ENCODE measurements around the gene ALKBH1. TPM values are rescaled to one million over a fixed set of nuclear protein-coding genes. Genes with fewer than 3 reads are reported as not detected.

Gene ALKBH1
- total and polyA plus RNA-seq, 2 donors (not counting 1 experiment from before 2014, with no cell fraction given): 8.8 to 21.8 TPM

- Histone ChIP-seq H3K4me2 (replicated peaks; ENCODE audit: low read depth, low read length, poor library complexity, severe bottlenecking) (peak overlapping the region; percentile 85), H3K27ac (ENCODE audit: low read length in 2 of 2) (no peak overlapping the region), H3K27me3 (replicated peaks in 1 of 4; ENCODE audit: control extremely low read depth in 1 of 4, control insufficient read depth in 3 of 4, insufficient read depth in 4 of 4, low read length in 3 of 4) (no peaks in the 10 kb centered on the region), H3K9me3 (ENCODE audit: control extremely low read depth in 1 of 3, control insufficient read depth in 2 of 3, insufficient read depth in 1 of 3, low read length in 2 of 3) (no peaks in the 10 kb centered on the region), H3K79me2 (ENCODE audit: control insufficient read depth, insufficient read depth, low read length) (peaks cover 91% of the 10 kb centered on the region), H3K36me3 (replicated peaks in 1 of 2; ENCODE audit: control extremely low read depth in 1 of 2, control insufficient read depth in 1 of 2, extremely low read depth in 1 of 2, insufficient read depth in 2 of 2, low read length in 1 of 2) (peaks cover 7 to 26% of the 10 kb centered on the region in 2 experiments), H4K20me1 (ENCODE audit: control insufficient read depth, insufficient read depth, low read length, poor library complexity, severe bottlenecking) (peaks cover 8% of the 10 kb centered on the region), H3K4me1 (ENCODE audit: control insufficient read depth in 2 of 2, insufficient read depth in 2 of 2, low read length in 2 of 2) (peaks cover 22 to 32% of the 10 kb centered on the region in 2 donors), H3K9ac (ENCODE audit: low read length) (no peak overlapping the region), H3K4me3 (ENCODE audit: control extremely low read depth in 1 of 5, extremely low read depth in 1 of 5, insufficient read depth in 1 of 5, low read depth in 2 of 5, low read length in 4 of 5) (peak overlapping the region in 1 of 5 experiments; percentile 93), H2AFZ (ENCODE audit: insufficient read depth, low read depth, low read length, poor library complexity, severe bottlenecking) (no peak overlapping the region)
- POLR2A ChIA-PET: interaction anchor here (0.5 kb wide), 1 partner anchor 402 kb away, joined by 5 read pairs; no protein-coding TSS in a partner anchor
- no peaks in the 10 kb centered on the region for H3K9me3 Mint-ChIP-seq (ENCODE audit: insufficient read depth)
- H3K27ac Mint-ChIP-seq: no peak overlapping the region
- no peaks in the 10 kb centered on the region for H3K27me3 Mint-ChIP-seq
- 91% methylated on average over 1 of the region's 3 CpGs for WGBS (ENCODE audit: insufficient coverage)
- H3K4me1 Mint-ChIP-seq: peaks cover 37% of the 10 kb centered on the region
- intact Hi-C loops (cut with micrococcal nuclease): loop anchor here (5.0 kb wide), 2 partner anchors 117 to 587 kb away; no protein-coding TSS in a partner anchor
- peak overlapping the region; percentile 94 for H3K4me3 Mint-ChIP-seq
- ATAC-seq (ENCODE audit: low read depth) (no peak), DNase-seq (no peak)
- TF ChIP-seq CTCF (IDR thresholded peaks at IDR 0.05) (no peak), EZH2 (IDR thresholded peaks at IDR 0.05; ENCODE audit: borderline replicate concordance, insufficient read depth, low read depth, low read length, poor library complexity, severe bottlenecking) (no peak)
- CTCF ChIA-PET: interaction anchor here (1.6 kb wide), 1 partner anchor 15 kb away, joined by 5 read pairs; no protein-coding TSS in a partner anchor
Observed at GRCh38 chr14:77709412-77709811, 1.6 kb upstream of the ALKBH1 start.

GRCh38 chr14:77708749-77709148 is 926 bp upstream of the ALKBH1 start:
- Histone ChIP-seq H3K4me1 (ENCODE audit: control insufficient read depth in 2 of 2, insufficient read depth in 2 of 2, low read length in 2 of 2) (peaks cover 22 to 32% of the 10 kb centered on the region in 2 donors), H3K79me2 (ENCODE audit: control insufficient read depth, insufficient read depth, low read length) (peaks cover 91% of the 10 kb centered on the region), H3K27me3 (replicated peaks in 1 of 4; ENCODE audit: control extremely low read depth in 1 of 4, control insufficient read depth in 3 of 4, insufficient read depth in 4 of 4, low read length in 3 of 4) (no peaks in the 10 kb centered on the region), H3K4me2 (replicated peaks; ENCODE audit: low read depth, low read length, poor library complexity, severe bottlenecking) (peak overlapping the region; percentile 85), H3K9ac (ENCODE audit: low read length) (peak overlapping the region; percentile 93), H3K9me3 (ENCODE audit: control extremely low read depth in 1 of 3, control insufficient read depth in 2 of 3, insufficient read depth in 1 of 3, low read length in 2 of 3) (no peaks in the 10 kb centered on the region), H3K27ac (ENCODE audit: low read length in 2 of 2) (peak overlapping the region in 1 of 2 donors; percentile 75), H2AFZ (ENCODE audit: insufficient read depth, low read depth, low read length, poor library complexity, severe bottlenecking) (peak overlapping the region; percentile 97), H3K4me3 (ENCODE audit: control extremely low read depth in 1 of 5, extremely low read depth in 1 of 5, insufficient read depth in 1 of 5, low read depth in 2 of 5, low read length in 4 of 5) (peak overlapping the region; percentile 82 to 98 (median 92)), H4K20me1 (ENCODE audit: control insufficient read depth, insufficient read depth, low read length, poor library complexity, severe bottlenecking) (peaks cover 10% of the 10 kb centered on the region), H3K36me3 (replicated peaks in 1 of 2; ENCODE audit: control extremely low read depth in 1 of 2, control insufficient read depth in 1 of 2, extremely low read depth in 1 of 2, insufficient read depth in 2 of 2, low read length in 1 of 2) (peaks cover 7 to 32% of the 10 kb centered on the region in 2 experiments)
- no peak for ATAC-seq (ENCODE audit: low read depth)
- intact Hi-C loops (cut with micrococcal nuclease): loop anchor here (1.0 to 5.0 kb wide), 6 partner anchors 53 to 586 kb away; partner anchors contain the start of genes ADCK1, SNW1, SPTLC2 and VIPAS39
- ChIA-PET CTCF (interaction anchor here (1.6 kb wide), 1 partner anchor 14 kb away, joined by 5 read pairs; no protein-coding TSS in a partner anchor), POLR2A (no interaction called here)
- Mint-ChIP-seq H3K4me3 (peak overlapping the region; percentile 94), H3K4me1 (peaks cover 37% of the 10 kb centered on the region), H3K27ac (peak overlapping the region; percentile 91), H3K27me3 (no peaks in the 10 kb centered on the region), H3K9me3 (ENCODE audit: insufficient read depth) (no peaks in the 10 kb centered on the region)
- DNase-seq: no peak
- TF ChIP-seq EZH2 (IDR thresholded peaks at IDR 0.05; ENCODE audit: borderline replicate concordance, insufficient read depth, low read depth, low read length, poor library complexity, severe bottlenecking) (no peak), CTCF (IDR thresholded peaks at IDR 0.05) (no peak)
- no CpG with 5 or more reads among the region's 7 CpGs for WGBS (ENCODE audit: insufficient coverage)
